Brain microvascular endothelial cell (primary cell): ENCODE data around the gene SH3GL1.

Experiments
- DNase-seq: peaks from one replicate; pipeline ENCODE4 v3.0.0-alpha.2; 2020
- H3K27ac ChIP-seq: fragments of 250-450 bp; sonication (Bioruptor Pico); 2 replicates; pipeline ENCODE4 v1.5.1; 2020; ENCODE audit warnings: mild to moderate bottlenecking, moderate library complexity
- H3K27me3 ChIP-seq: fragments of 250-450 bp; sonication (Bioruptor Pico); replicated peaks from 2 replicates; pipeline ENCODE4 v1.5.1; 2020; ENCODE audit warnings: mild to moderate bottlenecking
- H3K36me3 ChIP-seq: fragments of 250-450 bp; sonication (Bioruptor Pico); replicated peaks from 2 replicates; pipeline ENCODE4 v1.5.1; 2020; ENCODE audit warnings: mild to moderate bottlenecking
- H3K4me3 ChIP-seq: 2 replicates; pipeline ENCODE4 v1.5.1; 2011; ENCODE audit warnings: low read depth, mild to moderate bottlenecking, control low read depth, low read length, moderate library complexity
- CTCF ChIP-seq: IDR thresholded peaks from 2 replicates; pipeline ENCODE4 v1.5.1; 2011; ENCODE audit warnings: low read depth, mild to moderate bottlenecking, moderate library complexity, low read length, control low read depth, inconsistent platforms; ENCODE audit errors: missing control alignments
- in situ Hi-C: cut with HindIII; loops from 2 replicates; pipeline ENCODE4 v1.10.0; 2017; ENCODE audit warnings: low sequenced_read_pairs, low pct_ligation_motif_present

SH3GL1 gene

GRCh38 chr19:4373013-4373367 lies 27.4 kb downstream of the SH3GL1 start:
- DNase-seq, result no peak
- H3K36me3 ChIP-seq, result peaks cover 10% of the 10 kb centered on the region
- in situ Hi-C loops, result no loop called here
- no peak overlapping the region for H3K27ac ChIP-seq
- no peaks in the 10 kb centered on the region for H3K27me3 ChIP-seq
- H3K4me3 ChIP-seq, result no peak overlapping the region
- no peak for TF ChIP-seq CTCF

GRCh38 chr19:4372165-4373012 lies 28.0 kb downstream of the SH3GL1 start:
- no peak for DNase-seq
- no peak overlapping the region for H3K27ac ChIP-seq
- H3K36me3 ChIP-seq, result peaks cover 14% of the 10 kb centered on the region
- H3K27me3 ChIP-seq, result no peaks in the 10 kb centered on the region
- no peak overlapping the region for H3K4me3 ChIP-seq
- in situ Hi-C loops, result no loop called here
- TF ChIP-seq CTCF, result no peak

DNA sequence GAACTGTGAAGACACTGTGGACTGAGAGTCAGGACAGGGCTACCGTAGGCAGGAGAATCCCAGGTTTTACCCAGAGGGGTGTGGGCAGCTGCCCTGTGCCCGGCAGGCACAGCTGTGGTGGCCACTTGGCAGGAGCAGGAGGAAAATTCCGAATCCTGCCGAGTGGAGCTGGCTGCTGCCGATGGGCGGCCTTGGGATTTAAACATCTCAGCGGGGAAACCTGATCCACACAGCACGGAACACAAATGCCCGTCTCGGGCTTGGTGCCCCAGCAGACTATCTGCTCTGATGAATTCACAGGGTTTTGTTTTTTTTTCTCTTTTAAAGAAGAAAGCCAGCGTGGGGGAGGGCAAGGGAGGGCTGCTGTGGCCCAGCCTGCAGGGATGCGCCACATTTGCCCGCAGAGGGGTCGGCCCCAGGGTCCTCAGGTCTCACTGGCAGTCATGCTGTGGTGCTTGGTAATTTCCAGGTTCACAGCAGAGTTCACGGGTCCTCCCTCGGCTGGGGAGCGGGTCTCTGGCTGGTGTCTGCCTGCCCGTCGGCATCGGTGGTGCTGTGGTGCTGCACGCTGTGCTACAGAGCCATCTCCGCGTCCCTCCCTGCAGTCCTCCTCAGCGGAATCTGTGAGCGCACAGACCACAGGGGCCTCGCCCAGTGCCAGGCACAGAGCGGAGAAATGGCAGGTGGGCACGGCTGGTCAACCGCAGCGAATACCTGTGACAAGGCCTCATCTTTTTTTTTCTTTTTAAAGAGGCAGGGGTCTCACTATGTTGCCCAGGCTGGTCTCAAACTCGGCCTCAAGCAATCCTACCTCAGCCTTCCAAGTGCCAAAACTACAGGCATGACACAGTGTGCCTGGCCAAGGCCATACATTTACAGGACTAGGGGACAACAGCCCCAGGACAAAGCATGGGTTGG lies 28.8 kb downstream of the SH3GL1 start:
- H3K36me3 ChIP-seq, result peaks cover 14% of the 10 kb centered on the region
- no peak overlapping the region for H3K4me3 ChIP-seq
- DNase-seq, result no peak
- in situ Hi-C loops, result no loop called here
- no peak overlapping the region for H3K27ac ChIP-seq
- H3K27me3 ChIP-seq, result no peaks in the 10 kb centered on the region
- no peak for TF ChIP-seq CTCF

GRCh38 chr19:4370418-4371041 lies 29.8 kb downstream of the SH3GL1 start:
- no peak overlapping the region for H3K4me3 ChIP-seq
- in situ Hi-C loops, result no loop called here
- no peaks in the 10 kb centered on the region for H3K27me3 ChIP-seq
- peaks cover 22% of the 10 kb centered on the region for H3K36me3 ChIP-seq
- DNase-seq, result no peak
- H3K27ac ChIP-seq, result no peak overlapping the region
- no peak for TF ChIP-seq CTCF

DNA sequence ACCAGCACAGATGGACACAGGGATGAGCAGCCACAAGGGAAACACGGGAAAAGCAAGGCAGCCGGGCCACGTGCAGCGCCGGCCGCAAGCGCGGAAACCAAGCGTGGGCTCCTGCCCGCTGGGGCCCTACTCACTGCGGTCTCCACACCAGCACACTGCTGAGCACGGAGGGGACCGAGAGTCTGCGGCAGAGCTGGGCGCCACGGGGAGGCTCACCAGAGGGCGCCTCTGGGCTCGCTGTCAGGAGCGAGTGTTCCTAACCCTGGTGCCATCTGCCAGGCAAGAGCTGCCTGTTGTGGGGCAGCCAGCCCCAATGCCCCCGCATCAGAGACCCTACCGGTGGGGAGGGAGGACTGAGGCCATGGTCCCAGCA lies 30.5 kb downstream of the SH3GL1 start:
- TF ChIP-seq CTCF, result peak; percentile 59
- in situ Hi-C loops, result no loop called here
- H3K36me3 ChIP-seq, result peaks cover 29% of the 10 kb centered on the region
- no peak for DNase-seq
- no peak overlapping the region for H3K4me3 ChIP-seq
- H3K27me3 ChIP-seq, result no peaks in the 10 kb centered on the region
- no peak overlapping the region for H3K27ac ChIP-seq
